IMR-90 (cell line): ENCODE data around the gene NPIPA5. TPM values are rescaled to one million over a fixed set of nuclear protein-coding genes. Genes with fewer than 3 reads are reported as not detected.
"Not testable (repeated sequence)": the region's sequence is repeated elsewhere in the genome, so short reads cannot be mapped to it uniquely, and the experiment has no call there.

Experiments
- ATAC-seq: fragments of 200-7000 bp; cut with Tn5 transposase; 2 replicates; pipeline ENCODE4 v1.9.1; 2020; ENCODE audit warnings: low read depth, mild to moderate bottlenecking, moderate library complexity
- BruUV-seq: library from RNA; stranded (reverse); fragments of 400-500 nt; replicated peaks from 2 replicates; lab custom pipeline; 2021; lab: Mats Ljungman, UMichigan
- CTCF ChIA-PET: fragments of 300-600 bp; formaldehyde crosslinking; extraction: SDS; loops from one replicate; lab custom pipeline; 2021; ENCODE audit warnings: antibody characterized with exemption; lab: Yijun Ruan, JAX
- POLR2A ChIA-PET: fragments of 300-600 bp; sonication (Branson Sonifier 250); formaldehyde crosslinking; loops from one replicate; lab custom pipeline; 2022; ENCODE audit warnings: antibody characterized with exemption; ENCODE audit not compliant: unreplicated experiment; lab: Charles Lee
- DNase-seq: peaks from one replicate; pipeline ENCODE4 v3.0.0; 2013
- H2AFZ ChIP-seq: replicated peaks from 2 replicates; pipeline ENCODE3; 2013; ENCODE audit warnings: low read length, mild to moderate bottlenecking; ENCODE audit not compliant: poor library complexity
- H2AK5ac ChIP-seq: 2 replicates; pipeline ENCODE4 v1.6.1; 2013; ENCODE audit warnings: low read depth, low read length, inconsistent platforms
- H2AK9ac ChIP-seq: replicated peaks from 2 replicates; pipeline ENCODE3; 2013; ENCODE audit warnings: mild to moderate bottlenecking, low read depth, low read length, moderate library complexity; ENCODE audit not compliant: poor library complexity
- H2BK120ac ChIP-seq: 2 replicates; pipeline ENCODE4 v1.6.1; 2013; ENCODE audit warnings: low read depth, low read length, inconsistent platforms
- H2BK15ac ChIP-seq: 3 replicates; pipeline ENCODE4 v1.6.1; 2013; ENCODE audit warnings: low read depth, low read length, inconsistent platforms
- H2BK20ac ChIP-seq: 2 replicates; pipeline ENCODE4 v1.6.1; 2013; ENCODE audit warnings: low read depth, mild to moderate bottlenecking, inconsistent platforms, low read length, moderate library complexity
- H2BK5ac ChIP-seq: 2 replicates; pipeline ENCODE4 v1.6.1; 2013; ENCODE audit warnings: mild to moderate bottlenecking, low read depth, low read length, inconsistent platforms; ENCODE audit not compliant: poor library complexity, severe bottlenecking
- H3K14ac ChIP-seq: replicated peaks from 2 replicates; pipeline ENCODE4 v1.6.1; 2013; ENCODE audit warnings: low read depth, low read length, inconsistent platforms
- H3K18ac ChIP-seq: 2 replicates; pipeline ENCODE4 v1.6.1; 2013; ENCODE audit warnings: low read depth, low read length, control low read depth
- H3K23ac ChIP-seq: 2 replicates; pipeline ENCODE4 v1.6.1; 2013; ENCODE audit warnings: low read depth, low read length, inconsistent platforms
- H3K27ac ChIP-seq: 2 replicates; pipeline ENCODE4 v1.5.1; 2013; ENCODE audit warnings: mild to moderate bottlenecking, control low read depth, low read length; ENCODE audit not compliant: insufficient read depth
- H3K27me3 ChIP-seq: 2 replicates; pipeline ENCODE4 v1.6.1; 2013; ENCODE audit warnings: low read length; ENCODE audit not compliant: control insufficient read depth, insufficient read depth
- H3K36me3 ChIP-seq: 2 replicates; pipeline ENCODE4 v1.6.1; 2013; ENCODE audit warnings: low read length, mixed read lengths; ENCODE audit not compliant: control insufficient read depth, insufficient read depth
- H3K4ac ChIP-seq: 2 replicates; pipeline ENCODE4 v1.6.1; 2013; ENCODE audit warnings: low read depth, low read length, inconsistent platforms
- H3K4me1 ChIP-seq: 2 replicates; pipeline ENCODE4 v1.6.1; 2013; ENCODE audit warnings: low read length, mixed read lengths; ENCODE audit not compliant: control insufficient read depth, insufficient read depth
- H3K4me2 ChIP-seq: 2 replicates; pipeline ENCODE4 v1.6.1; 2013; ENCODE audit warnings: low read depth, mild to moderate bottlenecking, control low read depth, low read length, moderate library complexity
- H3K4me3 ChIP-seq: 2 replicates; pipeline ENCODE4 v1.5.1; 2013; ENCODE audit warnings: low read depth, mild to moderate bottlenecking, control low read depth, low read length, moderate library complexity; ENCODE audit not compliant: insufficient read depth
- H3K56ac ChIP-seq: 2 replicates; pipeline ENCODE4 v1.6.1; 2013; ENCODE audit warnings: low read length, inconsistent platforms; ENCODE audit not compliant: insufficient read depth; ENCODE audit errors: extremely low read depth
- H3K79me1 ChIP-seq, 2 experiments: 2 replicates each; pipeline ENCODE4 v1.6.1; 2013; ENCODE audit warnings: low read length in 2 of 2, inconsistent platforms in 1 of 2, low read depth in 1 of 2
- H3K9ac ChIP-seq: 2 replicates; pipeline ENCODE4 v1.6.1; 2013; ENCODE audit warnings: low read depth, low read length, control low read depth
- H3K9me1 ChIP-seq: 2 replicates; pipeline ENCODE4 v1.6.1; 2013; ENCODE audit warnings: low read length, inconsistent platforms; ENCODE audit not compliant: insufficient read depth
- H3K9me3 ChIP-seq: 2 replicates; pipeline ENCODE4 v1.6.1; 2013; ENCODE audit warnings: low read length; ENCODE audit not compliant: control insufficient read depth, insufficient read depth
- H4K20me1 ChIP-seq: 2 replicates; pipeline ENCODE4 v1.6.1; 2013; ENCODE audit warnings: low read length, inconsistent platforms; ENCODE audit not compliant: insufficient read depth
- H4K5ac ChIP-seq: 2 replicates; pipeline ENCODE4 v1.6.1; 2013; ENCODE audit warnings: mild to moderate bottlenecking, low read depth, low read length, control low read depth
- H4K8ac ChIP-seq, 2 experiments: 2 replicates each; pipeline ENCODE4 v1.6.1; 2013; ENCODE audit warnings: low read depth in 2 of 2, low read length in 2 of 2, control low read depth in 1 of 2, inconsistent platforms in 1 of 2
- H4K91ac ChIP-seq: 2 replicates; pipeline ENCODE4 v1.6.1; 2013; ENCODE audit warnings: low read depth, low read length, inconsistent platforms; ENCODE audit not compliant: insufficient read depth
- BHLHE40 ChIP-seq: fragments of 150-350 bp; IDR thresholded peaks from 2 replicates; pipeline ENCODE4 v1.6.1; 2016; ENCODE audit warnings: mild to moderate bottlenecking, low read depth, low read length
- CEBPB ChIP-seq: IDR thresholded peaks from 2 replicates; pipeline ENCODE4 v1.6.1; 2012; ENCODE audit warnings: low read depth, low read length, improper control_type of control experiment
- CHD1 ChIP-seq: IDR thresholded peaks from 2 replicates; pipeline ENCODE4 v1.6.1; 2012; ENCODE audit warnings: low read depth, low read length, improper control_type of control experiment
- MAFK ChIP-seq: IDR thresholded peaks from 2 replicates; pipeline ENCODE4 v1.6.1; 2012; ENCODE audit warnings: low read depth, low read length, improper control_type of control experiment
- MAZ ChIP-seq: IDR thresholded peaks from 2 replicates; pipeline ENCODE4 v1.6.1; 2012; ENCODE audit warnings: low read depth, mild to moderate bottlenecking, low read length, improper control_type of control experiment, moderate library complexity, borderline replicate concordance
- MXI1 ChIP-seq: IDR thresholded peaks from 2 replicates; pipeline ENCODE4 v1.6.1; 2012; ENCODE audit warnings: low read depth, mild to moderate bottlenecking, low read length, moderate library complexity, borderline replicate concordance
- NFE2L2 ChIP-seq: fragments of 150-350 bp; IDR thresholded peaks from 2 replicates; pipeline ENCODE4 v1.6.1; 2016; ENCODE audit warnings: low read depth, mild to moderate bottlenecking, low read length
- RCOR1 ChIP-seq: IDR thresholded peaks from 2 replicates; pipeline ENCODE4 v1.6.1; 2012; ENCODE audit warnings: mild to moderate bottlenecking, low read length, improper control_type of control experiment; ENCODE audit not compliant: insufficient replicate concordance
- RFX5 ChIP-seq: IDR thresholded peaks from 2 replicates; pipeline ENCODE4 v1.8.0; 2012; ENCODE audit warnings: low read depth, mild to moderate bottlenecking, low read length, moderate library complexity
- WGBS, 2 experiments: methylation state at CpG; one replicate each; pipeline versions ENCODE4 v1.1.5 to v1.1.7; 2013; ENCODE audit warnings: missing lambda C conversion rate in 2 of 2; ENCODE audit not compliant: insufficient read length in 1 of 2; ENCODE audit errors: extremely low coverage in 2 of 2; 5-methylcytosine and 5-hydroxymethylcytosine counted together
- dilution Hi-C: fragments of 300-500 bp; cut with HindIII; formaldehyde crosslinking; loops from one replicate; pipeline ENCODE4 v1.14.3; 2018; ENCODE audit warnings: low sequenced_read_pairs; ENCODE audit not compliant: unreplicated experiment
- in situ Hi-C: fragments of 300-500 bp; cut with MboI; formaldehyde crosslinking; loops from 3 replicates; pipeline ENCODE4 v1.14.3; 2019; ENCODE audit warnings: low sequenced_read_pairs, inconsistent platforms, mixed read lengths
- intact Hi-C: fragments of 100-400 bp; cut with micrococcal nuclease; formaldehyde crosslinking; loops from 2 replicates; pipeline ENCODE4 v1.10.0; 2022
- polyA plus RNA-seq, 3 experiments: library from polyadenylated mRNA; depleted of rRNA; stranded (reverse); fragments of >200 nt; gene quantifications; 2 replicates each; pipeline ENCODE4 v1.2.3, GENCODE V29; 2012; ENCODE audit warnings: low replicate concordance in 1 of 3
- total RNA-seq: library from RNA; depleted of rRNA; stranded (reverse); fragments of >200 nt; gene quantifications from 2 replicates; pipeline ENCODE4 v1.2.3, GENCODE V29; 2012
- TF ChIP-seq, protein P1 (sequence below): fragments of 150-350 bp; IDR thresholded peaks from 2 replicates; pipeline ENCODE4 v1.6.1; 2017; ENCODE audit warnings: mild to moderate bottlenecking, antibody characterized with exemption, low read length, low read depth

NPIPA5 gene
- total and polyA plus RNA-seq, 2 of the 4 experiments (the other 2 are of a cell fraction), result 1.3 TPM; not detected in 1

GRCh38 chr16:15422222-15422621 is 44.1 kb upstream of the NPIPA5 start:
- POLR2A ChIA-PET, result no interaction called here
- no TSS peak for BruUV-seq
- 100% methylated on average over 3 of the region's 8 CpGs; no CpG with 5 or more reads in 1 of the 2 experiments for WGBS, 2 experiments

DNA sequence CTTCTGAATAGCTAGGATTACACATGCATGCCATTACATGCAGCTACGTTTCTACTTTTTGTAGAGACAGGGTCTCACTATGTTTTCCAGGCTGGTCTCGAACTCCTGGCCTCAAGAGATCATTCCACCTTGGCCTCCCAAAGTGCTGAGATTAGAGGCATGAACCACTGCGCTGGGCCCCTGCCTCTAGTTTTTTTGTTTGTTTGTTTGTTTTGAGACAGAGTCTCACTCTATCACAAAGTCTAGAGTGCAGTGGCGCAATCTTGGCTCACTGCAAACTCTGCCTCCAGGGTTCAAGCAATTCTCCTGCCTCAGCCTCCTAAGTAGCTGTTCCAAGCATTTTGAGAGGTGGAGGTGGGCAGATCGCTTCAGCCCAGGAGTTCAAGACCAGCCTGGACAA is 43.6 kb upstream of the NPIPA5 start:
- in situ Hi-C loops, result loop anchor here (10.0 kb wide), 1 partner anchor 133 kb away; no protein-coding TSS in a partner anchor

More at GRCh38 chr16:15422222-15422621, 44.1 kb upstream of the NPIPA5 start:
- no peaks in the 10 kb centered on the region for H3K4me1 ChIP-seq
- no peaks in the 10 kb centered on the region for H3K36me3 ChIP-seq
- H3K4ac ChIP-seq, result no peak overlapping the region
- no peak overlapping the region for H3K14ac ChIP-seq
- no peaks in the 10 kb centered on the region for H4K20me1 ChIP-seq
- ATAC-seq (no peak), DNase-seq (no peak)
- H3K9ac ChIP-seq, result no peak overlapping the region
- no peak overlapping the region for H2BK20ac ChIP-seq
- no peak overlapping the region for H2BK5ac ChIP-seq
- in situ Hi-C loops, result loop anchor here (10.0 kb wide), 1 partner anchor 133 kb away; no protein-coding TSS in a partner anchor
- no peak overlapping the region for H3K18ac ChIP-seq
- no peak overlapping the region for H3K4me3 ChIP-seq
- H2BK15ac ChIP-seq, result no peak overlapping the region
- no peak for TF ChIP-seq RFX5
- no peak for TF ChIP-seq BHLHE40
- TF ChIP-seq MAFK, result no peak
- TF ChIP-seq, protein P1, sequence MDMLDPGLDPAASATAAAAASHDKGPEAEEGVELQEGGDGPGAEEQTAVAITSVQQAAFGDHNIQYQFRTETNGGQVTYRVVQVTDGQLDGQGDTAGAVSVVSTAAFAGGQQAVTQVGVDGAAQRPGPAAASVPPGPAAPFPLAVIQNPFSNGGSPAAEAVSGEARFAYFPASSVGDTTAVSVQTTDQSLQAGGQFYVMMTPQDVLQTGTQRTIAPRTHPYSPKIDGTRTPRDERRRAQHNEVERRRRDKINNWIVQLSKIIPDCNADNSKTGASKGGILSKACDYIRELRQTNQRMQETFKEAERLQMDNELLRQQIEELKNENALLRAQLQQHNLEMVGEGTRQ, result no peak
- no peak for TF ChIP-seq CEBPB
- TF ChIP-seq MAZ, result no peak
- no peak for TF ChIP-seq NFE2L2
- no peak for TF ChIP-seq CHD1
- TF ChIP-seq MXI1, result no peak
- TF ChIP-seq RCOR1, result no peak
- intact Hi-C loops, result loop anchor here (10.0 kb wide), 1 partner anchor 283 kb away; no protein-coding TSS in a partner anchor
- no peak overlapping the region for H4K5ac ChIP-seq
- H4K8ac ChIP-seq, result no peak overlapping the region
- no peak overlapping the region for H2AK5ac ChIP-seq
- H3K23ac ChIP-seq, result no peak overlapping the region
- H3K27ac ChIP-seq, result no peak overlapping the region
- no peak overlapping the region for H2AFZ ChIP-seq
- no peak overlapping the region for H2BK120ac ChIP-seq
- H3K9me3 ChIP-seq, result no peaks in the 10 kb centered on the region
- H3K79me1 ChIP-seq, result no peaks in the 10 kb centered on the region
- no peaks in the 10 kb centered on the region; the same call in 1 of the 2 replicates for H3K27me3 ChIP-seq
- H3K4me2 ChIP-seq, result no peak overlapping the region
- H3K56ac ChIP-seq, result no peak overlapping the region
- CTCF ChIA-PET, result no interaction called here
- H4K91ac ChIP-seq, result no peak overlapping the region
- no peak overlapping the region for H2AK9ac ChIP-seq
- H3K9me1 ChIP-seq, result no peaks in the 10 kb centered on the region
- dilution Hi-C loops, result no loop called here

More for the DNA sequence above, 43.6 kb upstream of the NPIPA5 start:
- H3K4me1 ChIP-seq, dilution Hi-C loops, H2BK5ac ChIP-seq, H3K23ac ChIP-seq, H3K9me1 ChIP-seq, H3K4me3 ChIP-seq, DNase-seq, H3K27ac ChIP-seq, H3K56ac ChIP-seq, H3K9me3 ChIP-seq, H2BK120ac ChIP-seq, H3K18ac ChIP-seq, ATAC-seq, H3K4ac ChIP-seq, POLR2A ChIA-PET, H3K36me3 ChIP-seq, H2AFZ ChIP-seq, H2BK20ac ChIP-seq, H4K91ac ChIP-seq, CTCF ChIA-PET, H3K27me3 ChIP-seq, H4K8ac ChIP-seq, H2BK15ac ChIP-seq, H2AK5ac ChIP-seq, BruUV-seq, H3K14ac ChIP-seq, H3K79me1 ChIP-seq, H3K4me2 ChIP-seq, H2AK9ac ChIP-seq, H4K5ac ChIP-seq, H4K20me1 ChIP-seq, H3K9ac ChIP-seq: not testable (repeated sequence)
- intact Hi-C loops, result loop anchor here (10.0 kb wide), 1 partner anchor 283 kb away; no protein-coding TSS in a partner anchor
- WGBS, 2 experiments, result 20% methylated on average over 1 of the region's 5 CpGs; no CpG with 5 or more reads in 1 of the 2 experiments
